WTC11 (cell line): ENCODE results near the gene CIPC. TPM values are rescaled to one million over a fixed set of nuclear protein-coding genes. Genes with fewer than 3 reads are reported as not detected.

Source experiments
- ATAC-seq: fragments of 200-7000 bp; cut with Tn5 transposase; 2 replicates; pipeline ENCODE4 v1.10.0; 2021; ENCODE audit warnings: mild to moderate bottlenecking, moderate library complexity
- CTCF ChIA-PET: fragments of 300-600 bp; sonication (Branson Sonifier 250); formaldehyde crosslinking; loops from one replicate; lab custom pipeline; 2021; ENCODE audit warnings: antibody characterized with exemption; lab: Charles Lee
- POLR2A ChIA-PET: fragments of 350-600 bp; sonication (Branson Sonifier 250); formaldehyde crosslinking; loops from one replicate; lab custom pipeline; 2021; ENCODE audit warnings: antibody characterized with exemption; lab: Charles Lee
- DNase-seq: peaks from one replicate; pipeline ENCODE4 v3.0.0; 2021; ENCODE audit warnings: low spot score
- H3K27ac Mint-ChIP-seq: 2 replicates; pipeline ENCODE4 v1.8.0; 2021; ENCODE audit warnings: mixed read lengths
- H3K27me3 Mint-ChIP-seq: 2 replicates; pipeline ENCODE4 v1.8.0; 2021; ENCODE audit warnings: low read depth, mild to moderate bottlenecking, moderate library complexity, mixed read lengths
- H3K36me3 Mint-ChIP-seq: 2 replicates; pipeline ENCODE4 v1.8.0; 2021; ENCODE audit warnings: mixed read lengths
- H3K4me1 Mint-ChIP-seq: 2 replicates; pipeline ENCODE4 v1.8.0; 2022; ENCODE audit warnings: mixed read lengths
- H3K4me3 Mint-ChIP-seq: 2 replicates; pipeline ENCODE4 v1.8.0; 2021; ENCODE audit warnings: mild to moderate bottlenecking, moderate library complexity, mixed read lengths
- H3K9me3 Mint-ChIP-seq: 2 replicates; pipeline ENCODE4 v1.8.0; 2021; ENCODE audit warnings: mixed read lengths
- EMX1 ChIP-seq: fragments of 250-450 bp; sonication (Bioruptor Pico); IDR thresholded peaks from 2 replicates; pipeline ENCODE4 v1.8.0; 2021; ENCODE audit warnings: mild to moderate bottlenecking
- ESRRA ChIP-seq: sonication (generic); formaldehyde crosslinking; IDR thresholded peaks from 2 replicates; pipeline ENCODE4 v1.8.1; 2022; ENCODE audit warnings: mild to moderate bottlenecking, missing genetic modification reagents, borderline replicate concordance
- GRHL2 ChIP-seq: fragments of 250-450 bp; sonication (Bioruptor Pico); IDR thresholded peaks from 2 replicates; pipeline ENCODE4 v1.8.0; 2022; ENCODE audit warnings: mild to moderate bottlenecking, moderate library complexity; ENCODE audit not compliant: insufficient replicate concordance, severe bottlenecking
- IRF1 ChIP-seq: sonication (generic); formaldehyde crosslinking; IDR thresholded peaks from 2 replicates; pipeline ENCODE4 v1.8.0; 2023; ENCODE audit warnings: missing genetic modification reagents
- IRF2 ChIP-seq: sonication (generic); formaldehyde crosslinking; IDR thresholded peaks from 2 replicates; pipeline ENCODE4 v1.8.0; 2022; ENCODE audit warnings: low read depth, missing genetic modification reagents, borderline replicate concordance
- NR1H2 ChIP-seq: sonication (generic); formaldehyde crosslinking; IDR thresholded peaks from 2 replicates; pipeline ENCODE4 v1.9.0; 2021; ENCODE audit warnings: mild to moderate bottlenecking, moderate library complexity, missing genetic modification reagents
- PREB ChIP-seq: sonication (generic); formaldehyde crosslinking; IDR thresholded peaks from 2 replicates; pipeline ENCODE4 v1.8.1; 2022; ENCODE audit warnings: mild to moderate bottlenecking, missing genetic modification reagents, moderate library complexity, borderline replicate concordance
- TCF7 ChIP-seq: sonication (generic); formaldehyde crosslinking; IDR thresholded peaks from 2 replicates; pipeline ENCODE4 v1.8.0; 2022; ENCODE audit warnings: mild to moderate bottlenecking, low read depth, missing genetic modification reagents, moderate library complexity
- ZNF138 ChIP-seq: sonication (generic); formaldehyde crosslinking; conservative IDR thresholded peaks from 2 replicates; pipeline ENCODE4 v1.8.1; 2022; ENCODE audit warnings: mild to moderate bottlenecking, moderate library complexity, missing genetic modification reagents
- ZNF263 ChIP-seq: sonication (generic); formaldehyde crosslinking; IDR thresholded peaks from 2 replicates; pipeline ENCODE4 v1.8.1; 2022; ENCODE audit warnings: low read depth, mild to moderate bottlenecking, moderate library complexity, missing genetic modification reagents
- ZNF317 ChIP-seq: sonication (generic); formaldehyde crosslinking; IDR thresholded peaks from 2 replicates; pipeline ENCODE4 v1.8.1; 2023; ENCODE audit warnings: low read depth, mild to moderate bottlenecking, moderate library complexity, missing genetic modification reagents, borderline replicate concordance
- total RNA-seq: library from RNA; stranded (reverse); gene quantifications from 3 replicates; pipeline ENCODE4 v1.2.3, GENCODE V29; 2021
- TF ChIP-seq, protein P1 (sequence below): fragments of 250-450 bp; sonication (Bioruptor Pico); IDR thresholded peaks from 2 replicates; pipeline ENCODE4 v1.9.0; 2021; ENCODE audit warnings: mild to moderate bottlenecking, borderline replicate concordance
- TF ChIP-seq, protein P2 (sequence below): sonication (generic); formaldehyde crosslinking; IDR thresholded peaks from 2 replicates; pipeline ENCODE4 v1.8.1; 2022; ENCODE audit warnings: low read depth, missing genetic modification reagents, borderline replicate concordance
- TF ChIP-seq, protein P3 (sequence below): sonication (generic); formaldehyde crosslinking; IDR thresholded peaks from 2 replicates; pipeline ENCODE4 v1.8.0; 2022; ENCODE audit warnings: mild to moderate bottlenecking, missing genetic modification reagents
- TF ChIP-seq, protein P4 (sequence below): sonication (generic); formaldehyde crosslinking; IDR thresholded peaks from 2 replicates; pipeline ENCODE4 v1.8.1; 2023; ENCODE audit warnings: mild to moderate bottlenecking, missing genetic modification reagents, moderate library complexity
- TF ChIP-seq, protein P5 (sequence below): fragments of 250-450 bp; sonication (Bioruptor Pico); IDR thresholded peaks from 2 replicates; pipeline ENCODE4 v2.1.2; 2022; ENCODE audit warnings: mild to moderate bottlenecking, moderate library complexity

Gene CIPC
- total RNA-seq, 1 experiment from 2014 or later: 25.4 TPM

- TF ChIP-seq, protein P1, sequence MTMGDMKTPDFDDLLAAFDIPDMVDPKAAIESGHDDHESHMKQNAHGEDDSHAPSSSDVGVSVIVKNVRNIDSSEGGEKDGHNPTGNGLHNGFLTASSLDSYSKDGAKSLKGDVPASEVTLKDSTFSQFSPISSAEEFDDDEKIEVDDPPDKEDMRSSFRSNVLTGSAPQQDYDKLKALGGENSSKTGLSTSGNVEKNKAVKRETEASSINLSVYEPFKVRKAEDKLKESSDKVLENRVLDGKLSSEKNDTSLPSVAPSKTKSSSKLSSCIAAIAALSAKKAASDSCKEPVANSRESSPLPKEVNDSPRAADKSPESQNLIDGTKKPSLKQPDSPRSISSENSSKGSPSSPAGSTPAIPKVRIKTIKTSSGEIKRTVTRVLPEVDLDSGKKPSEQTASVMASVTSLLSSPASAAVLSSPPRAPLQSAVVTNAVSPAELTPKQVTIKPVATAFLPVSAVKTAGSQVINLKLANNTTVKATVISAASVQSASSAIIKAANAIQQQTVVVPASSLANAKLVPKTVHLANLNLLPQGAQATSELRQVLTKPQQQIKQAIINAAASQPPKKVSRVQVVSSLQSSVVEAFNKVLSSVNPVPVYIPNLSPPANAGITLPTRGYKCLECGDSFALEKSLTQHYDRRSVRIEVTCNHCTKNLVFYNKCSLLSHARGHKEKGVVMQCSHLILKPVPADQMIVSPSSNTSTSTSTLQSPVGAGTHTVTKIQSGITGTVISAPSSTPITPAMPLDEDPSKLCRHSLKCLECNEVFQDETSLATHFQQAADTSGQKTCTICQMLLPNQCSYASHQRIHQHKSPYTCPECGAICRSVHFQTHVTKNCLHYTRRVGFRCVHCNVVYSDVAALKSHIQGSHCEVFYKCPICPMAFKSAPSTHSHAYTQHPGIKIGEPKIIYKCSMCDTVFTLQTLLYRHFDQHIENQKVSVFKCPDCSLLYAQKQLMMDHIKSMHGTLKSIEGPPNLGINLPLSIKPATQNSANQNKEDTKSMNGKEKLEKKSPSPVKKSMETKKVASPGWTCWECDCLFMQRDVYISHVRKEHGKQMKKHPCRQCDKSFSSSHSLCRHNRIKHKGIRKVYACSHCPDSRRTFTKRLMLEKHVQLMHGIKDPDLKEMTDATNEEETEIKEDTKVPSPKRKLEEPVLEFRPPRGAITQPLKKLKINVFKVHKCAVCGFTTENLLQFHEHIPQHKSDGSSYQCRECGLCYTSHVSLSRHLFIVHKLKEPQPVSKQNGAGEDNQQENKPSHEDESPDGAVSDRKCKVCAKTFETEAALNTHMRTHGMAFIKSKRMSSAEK (CRISPR knock-in tag): no peak
Measured at GRCh38 chr14:77098529-77099353, 683 bp downstream of the CIPC start (continued).

DNA sequence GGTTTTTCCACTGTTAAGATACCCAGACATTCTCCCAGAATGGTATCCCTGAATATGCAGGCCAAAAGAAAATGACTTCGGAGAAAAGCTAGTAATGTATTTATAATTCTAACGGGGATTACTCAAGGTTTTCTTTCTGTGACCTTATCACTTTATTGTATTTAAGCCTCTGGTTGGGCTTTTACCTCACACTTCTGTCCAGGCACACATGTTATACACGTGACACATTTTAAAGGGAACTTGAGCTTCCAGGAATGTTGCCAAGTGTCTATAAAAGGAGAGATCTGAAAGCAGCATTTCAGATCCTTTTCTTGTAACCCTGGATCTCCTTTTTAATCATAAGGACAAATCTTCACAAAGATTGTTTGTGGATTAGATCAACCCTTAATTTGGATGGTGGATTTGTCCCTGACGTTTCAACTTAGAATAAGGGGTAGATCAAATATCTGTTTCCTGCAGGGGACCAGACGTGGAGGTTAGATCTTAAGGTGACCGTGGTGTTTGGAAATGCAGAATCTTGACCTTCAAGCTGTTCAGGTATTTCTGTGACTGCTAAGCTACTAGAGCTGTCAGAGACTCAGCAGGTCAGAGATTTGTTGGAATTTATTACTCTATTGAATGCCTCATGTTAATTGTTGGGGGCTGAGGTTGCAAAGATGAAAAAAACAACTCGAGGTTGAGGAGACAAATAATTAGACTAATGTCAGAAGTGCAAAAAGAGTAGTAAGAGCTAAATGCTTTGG is 1.5 kb downstream of the CIPC start:
- Mint-ChIP-seq H3K4me1 (peaks cover 64% of the 10 kb centered on the region), H3K4me3 (peak overlapping the region; percentile 84), H3K36me3 (no peaks in the 10 kb centered on the region), H3K9me3 (no peaks in the 10 kb centered on the region), H3K27me3 (no peaks in the 10 kb centered on the region)
- no peak for ATAC-seq
- TF ChIP-seq, protein P2, sequence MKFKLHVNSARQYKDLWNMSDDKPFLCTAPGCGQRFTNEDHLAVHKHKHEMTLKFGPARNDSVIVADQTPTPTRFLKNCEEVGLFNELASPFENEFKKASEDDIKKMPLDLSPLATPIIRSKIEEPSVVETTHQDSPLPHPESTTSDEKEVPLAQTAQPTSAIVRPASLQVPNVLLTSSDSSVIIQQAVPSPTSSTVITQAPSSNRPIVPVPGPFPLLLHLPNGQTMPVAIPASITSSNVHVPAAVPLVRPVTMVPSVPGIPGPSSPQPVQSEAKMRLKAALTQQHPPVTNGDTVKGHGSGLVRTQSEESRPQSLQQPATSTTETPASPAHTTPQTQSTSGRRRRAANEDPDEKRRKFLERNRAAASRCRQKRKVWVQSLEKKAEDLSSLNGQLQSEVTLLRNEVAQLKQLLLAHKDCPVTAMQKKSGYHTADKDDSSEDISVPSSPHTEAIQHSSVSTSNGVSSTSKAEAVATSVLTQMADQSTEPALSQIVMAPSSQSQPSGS (CRISPR knock-in tag): no peak
- TF ChIP-seq, protein P3, sequence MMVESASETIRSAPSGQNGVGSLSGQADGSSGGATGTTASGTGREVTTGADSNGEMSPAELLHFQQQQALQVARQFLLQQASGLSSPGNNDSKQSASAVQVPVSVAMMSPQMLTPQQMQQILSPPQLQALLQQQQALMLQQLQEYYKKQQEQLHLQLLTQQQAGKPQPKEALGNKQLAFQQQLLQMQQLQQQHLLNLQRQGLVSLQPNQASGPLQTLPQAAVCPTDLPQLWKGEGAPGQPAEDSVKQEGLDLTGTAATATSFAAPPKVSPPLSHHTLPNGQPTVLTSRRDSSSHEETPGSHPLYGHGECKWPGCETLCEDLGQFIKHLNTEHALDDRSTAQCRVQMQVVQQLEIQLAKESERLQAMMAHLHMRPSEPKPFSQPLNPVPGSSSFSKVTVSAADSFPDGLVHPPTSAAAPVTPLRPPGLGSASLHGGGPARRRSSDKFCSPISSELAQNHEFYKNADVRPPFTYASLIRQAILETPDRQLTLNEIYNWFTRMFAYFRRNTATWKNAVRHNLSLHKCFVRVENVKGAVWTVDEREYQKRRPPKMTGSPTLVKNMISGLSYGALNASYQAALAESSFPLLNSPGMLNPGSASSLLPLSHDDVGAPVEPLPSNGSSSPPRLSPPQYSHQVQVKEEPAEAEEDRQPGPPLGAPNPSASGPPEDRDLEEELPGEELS (CRISPR knock-in tag): no peak
- TF ChIP-seq, all 79 proteins: peak for 0
- H3K27ac Mint-ChIP-seq: peak overlapping the region; percentile 82
- POLR2A ChIA-PET: interaction anchor here (1.3 to 2.3 kb wide), 3 partner anchors 10 to 24 kb away, joined by 5 to 10 read pairs (median 7); no protein-coding TSS in a partner anchor
- CTCF ChIA-PET: interaction anchor here (0.8 to 7.1 kb wide), 12 partner anchors 10 to 315 kb away, joined by 3 to 74 read pairs (median 7); no protein-coding TSS in a partner anchor
- DNase-seq: no peak

- Mint-ChIP-seq H3K9me3 (no peaks in the 10 kb centered on the region), H3K36me3 (peaks cover 3% of the 10 kb centered on the region), H3K4me1 (peaks cover 73% of the 10 kb centered on the region), H3K4me3 (no peak overlapping the region), H3K27me3 (no peaks in the 10 kb centered on the region), H3K27ac (no peak overlapping the region; the same call in 1 of the 2 replicates)
- ChIA-PET CTCF (interaction anchor here (0.6 to 3.4 kb wide), 3 partner anchors 23 to 225 kb away, joined by 3 to 18 read pairs (median 7); no protein-coding TSS in a partner anchor), POLR2A (no interaction called here)
- no peak for ATAC-seq
- TF ChIP-seq, protein P4, sequence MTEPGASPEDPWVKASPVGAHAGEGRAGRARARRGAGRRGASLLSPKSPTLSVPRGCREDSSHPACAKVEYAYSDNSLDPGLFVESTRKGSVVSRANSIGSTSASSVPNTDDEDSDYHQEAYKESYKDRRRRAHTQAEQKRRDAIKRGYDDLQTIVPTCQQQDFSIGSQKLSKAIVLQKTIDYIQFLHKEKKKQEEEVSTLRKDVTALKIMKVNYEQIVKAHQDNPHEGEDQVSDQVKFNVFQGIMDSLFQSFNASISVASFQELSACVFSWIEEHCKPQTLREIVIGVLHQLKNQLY (CRISPR knock-in tag): no peak
- TF ChIP-seq NR1H2 (CRISPR knock-in tag): no peak
- no peak for TF ChIP-seq IRF2 (CRISPR knock-in tag)
- no peak for TF ChIP-seq PREB (CRISPR knock-in tag)
- TF ChIP-seq ZNF263: no peak
- TF ChIP-seq, protein P5, sequence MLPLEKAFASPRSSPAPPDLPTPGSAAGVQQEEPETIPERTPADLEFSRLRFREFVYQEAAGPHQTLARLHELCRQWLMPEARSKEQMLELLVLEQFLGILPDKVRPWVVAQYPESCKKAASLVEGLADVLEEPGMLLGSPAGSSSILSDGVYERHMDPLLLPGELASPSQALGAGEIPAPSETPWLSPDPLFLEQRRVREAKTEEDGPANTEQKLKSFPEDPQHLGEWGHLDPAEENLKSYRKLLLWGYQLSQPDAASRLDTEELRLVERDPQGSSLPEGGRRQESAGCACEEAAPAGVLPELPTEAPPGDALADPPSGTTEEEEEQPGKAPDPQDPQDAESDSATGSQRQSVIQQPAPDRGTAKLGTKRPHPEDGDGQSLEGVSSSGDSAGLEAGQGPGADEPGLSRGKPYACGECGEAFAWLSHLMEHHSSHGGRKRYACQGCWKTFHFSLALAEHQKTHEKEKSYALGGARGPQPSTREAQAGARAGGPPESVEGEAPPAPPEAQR (CRISPR knock-in tag): no peak
- no peak for TF ChIP-seq ZNF138 (CRISPR knock-in tag)
- TF ChIP-seq EMX1: no peak
- TF ChIP-seq TCF7 (CRISPR knock-in tag): no peak
- no peak for TF ChIP-seq ZNF317 (CRISPR knock-in tag)
- no peak for TF ChIP-seq GRHL2 (CRISPR knock-in tag)
- no peak for TF ChIP-seq IRF1
- no peak for TF ChIP-seq ESRRA (CRISPR knock-in tag)
- DNase-seq: no peak
Measured at GRCh38 chr14:77100961-77101360, 2.9 kb downstream of the CIPC start.
